ENCODE results near the gene ZNF543.

The ZNF543 gene

GRCh38 chr19:57320180-57321084 is at the start of gene ZNF543:
TSS of gene ZNF543 (plus strand) at chr19:57320472. CDS start at chr19:57320854, 382 bp downstream.
- peak; percentile 79 for DNase-seq (ENCODE audit: low read depth)

GRCh38 chr19:57271280-57271679 is 49.0 kb upstream of the ZNF543 start:
- DNase-seq (ENCODE audit: low read depth) = no peak

GRCh38 chr19:57273014-57273413 is 47.3 kb upstream of the ZNF543 start:
- no peak for DNase-seq (ENCODE audit: low read depth)

- no peak for DNase-seq (ENCODE audit: low read depth)
Measured at GRCh38 chr19:57276430-57276829, 43.8 kb upstream of the ZNF543 start.

- DNase-seq (ENCODE audit: low read depth) = peak; percentile 70
Measured at GRCh38 chr19:57278481-57278880, 41.8 kb upstream of the ZNF543 start.

- DNase-seq (ENCODE audit: low read depth) = peak; percentile 94
Measured at GRCh38 chr19:57279418-57280164, 40.7 kb upstream of the ZNF543 start.

- peak; percentile 85 for DNase-seq (ENCODE audit: low read depth)
Measured at GRCh38 chr19:57280165-57280961, 39.9 kb upstream of the ZNF543 start, which contains the start of gene ZNF460. TSS of gene ZNF460 (plus strand) at chr19:57280485. CDS start at chr19:57280807, 322 bp downstream.

- DNase-seq (ENCODE audit: low read depth) = no peak
Measured at GRCh38 chr19:57280962-57281400, 39.3 kb upstream of the ZNF543 start.

- DNase-seq (ENCODE audit: low read depth) = no peak
Measured at GRCh38 chr19:57282011-57282643, 38.1 kb upstream of the ZNF543 start.

- no peak for DNase-seq (ENCODE audit: low read depth)
Measured at GRCh38 chr19:57288373-57288772, 31.9 kb upstream of the ZNF543 start.

- DNase-seq (ENCODE audit: low read depth) = no peak
Measured at GRCh38 chr19:57290970-57291369, 29.3 kb upstream of the ZNF543 start.

GRCh38 chr19:57292547-57292946 is 27.7 kb upstream of the ZNF543 start:
- DNase-seq (ENCODE audit: low read depth) = no peak

GRCh38 chr19:57293719-57294118 is 26.6 kb upstream of the ZNF543 start:
- no peak for DNase-seq (ENCODE audit: low read depth)

GRCh38 chr19:57302020-57302465 is 18.2 kb upstream of the ZNF543 start:
- DNase-seq (ENCODE audit: low read depth) = peak; percentile 60

- peak; percentile 49 for DNase-seq (ENCODE audit: low read depth)
Measured at GRCh38 chr19:57302727-57303401, 17.4 kb upstream of the ZNF543 start.

- no peak for DNase-seq (ENCODE audit: low read depth)
Measured at GRCh38 chr19:57305056-57305455, 15.2 kb upstream of the ZNF543 start.

- DNase-seq (ENCODE audit: low read depth) = no peak
Measured at GRCh38 chr19:57308514-57308913, 11.8 kb upstream of the ZNF543 start.

- no peak for DNase-seq (ENCODE audit: low read depth)
Measured at GRCh38 chr19:57310792-57311191, 9.5 kb upstream of the ZNF543 start.

GRCh38 chr19:57314146-57314545 is 6.1 kb upstream of the ZNF543 start:
- no peak for DNase-seq (ENCODE audit: low read depth)

GRCh38 chr19:57317503-57317902 is 2.8 kb upstream of the ZNF543 start:
- no peak for DNase-seq (ENCODE audit: low read depth)

GRCh38 chr19:57319869-57320179 is 448 bp upstream of the ZNF543 start:
- DNase-seq (ENCODE audit: low read depth) = no peak
